ENCODE results near the gene ZNF66.

DNA sequence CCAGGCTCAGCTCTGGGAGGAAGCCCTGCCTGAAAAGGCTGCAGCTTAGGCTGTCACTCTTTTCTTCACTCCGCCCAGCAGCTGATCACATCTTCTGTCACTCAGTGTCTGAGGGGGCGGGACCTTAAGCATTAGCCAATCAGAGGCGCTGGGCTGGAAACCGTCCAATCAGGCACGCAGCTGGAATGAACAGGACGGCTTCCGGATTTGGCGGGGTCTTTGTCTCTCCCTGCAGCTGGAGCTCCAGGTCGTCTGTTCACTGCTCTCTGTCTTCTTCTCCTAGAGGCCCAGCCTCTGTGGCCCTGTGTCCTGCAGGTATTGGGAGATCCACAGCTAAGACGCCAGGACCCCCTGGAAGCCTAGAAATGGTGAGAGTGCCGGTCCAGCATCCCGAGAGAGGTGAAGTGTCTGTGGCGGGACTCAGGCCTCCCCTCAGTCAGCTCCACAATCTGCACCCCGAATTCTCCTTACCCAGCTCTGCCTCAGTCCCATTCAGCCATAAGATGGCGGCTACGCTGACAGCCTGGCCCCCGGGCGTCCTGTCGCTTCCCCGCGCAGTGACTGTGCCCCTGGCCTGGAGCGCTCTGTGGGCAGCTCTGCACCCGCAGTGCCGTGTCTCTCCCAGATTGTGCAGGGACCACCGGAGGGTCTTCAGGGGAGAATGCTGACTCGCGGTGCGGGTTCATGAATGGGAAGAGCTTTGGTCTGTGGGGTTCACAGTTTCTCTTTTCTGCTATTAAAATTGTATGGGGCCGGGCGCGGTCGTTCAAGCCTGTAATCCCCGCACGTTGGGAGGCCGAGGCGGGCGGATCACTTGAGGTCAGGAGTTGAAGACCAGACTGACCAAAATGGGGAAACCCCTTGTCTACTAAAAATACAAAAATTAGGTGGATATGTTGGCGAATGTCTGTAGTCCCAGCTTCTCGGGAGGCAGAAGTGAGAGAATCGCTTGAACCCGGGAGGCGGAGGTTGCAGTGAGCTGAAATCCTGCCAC is at the start of gene ZNF66:
- TF ChIP-seq POLR2A (IDR thresholded peaks at IDR 0.05; ENCODE audit: low read depth, low read length), result peak; percentile 94
- TF ChIP-seq POLR2AphosphoS5 (IDR thresholded peaks at IDR 0.05; ENCODE audit: low read depth, low read length), result peak; percentile 95
- TF ChIP-seq TAF1 (IDR thresholded peaks at IDR 0.05; ENCODE audit: borderline replicate concordance, low read depth, low read length), result peak; percentile 69

All from GM12892 (cell line).